ENCODE data around the gene OR8H3. TPM values are rescaled to one million over a fixed set of nuclear protein-coding genes. Genes with fewer than 3 reads are reported as not detected.

The OR8H3 gene
- total RNA-seq, 4 donors from 2014 or later: not detected

Small RNA genes within 50 kb of the gene (small RNA-seq; reads per million reads assigned to genes)
- gene OR8I4P: 0 reads per million in 4 donors

Other genes starting within 250 kb of the OR8H3 start
- not detected for gene TRIM51, start 239.1 kb upstream of the OR8H3 start, total RNA-seq
- not detected for gene OR5W2, start 207.8 kb upstream of the OR8H3 start, total RNA-seq
- not detected for gene OR5I1, start 186.0 kb upstream of the OR8H3 start, total RNA-seq
- not detected for gene OR10AG1, start 152.4 kb upstream of the OR8H3 start, total RNA-seq
- not detected for gene OR5F1, start 127.7 kb upstream of the OR8H3 start, total RNA-seq
- gene OR5AS1, start 94.7 kb upstream of the OR8H3 start, total RNA-seq: under 1 TPM in 1 of 4 donors, not detected in 3; 0.04 TPM
- not detected for gene OR8I2, start 29.1 kb upstream of the OR8H3 start, total RNA-seq
- not detected for gene OR8H2, start 18.7 kb upstream of the OR8H3 start, total RNA-seq
- under 1 TPM in 1 of 4 donors, not detected in 3; 0.12 TPM for gene OR8J3, start 17.8 kb downstream of the OR8H3 start, total RNA-seq
- gene OR8K5, start 37.9 kb downstream of the OR8H3 start, total RNA-seq: not detected
- gene OR5J2, start 54.2 kb downstream of the OR8H3 start, total RNA-seq: not detected
- under 1 TPM in 1 of 4 donors, not detected in 3; 0.35 TPM for gene OR5T2, start 111.9 kb downstream of the OR8H3 start, total RNA-seq
- gene OR5T3, start 129.9 kb downstream of the OR8H3 start, total RNA-seq: not detected
- not detected for gene OR5T1, start 151.8 kb downstream of the OR8H3 start, total RNA-seq
- not detected for gene OR8H1, start 169.9 kb downstream of the OR8H3 start, total RNA-seq
- gene OR8K3, start 192.8 kb downstream of the OR8H3 start, total RNA-seq: not detected
- not detected for gene OR8K1, start 223.7 kb downstream of the OR8H3 start, total RNA-seq
- not detected for gene OR8J1, start 231.9 kb downstream of the OR8H3 start, total RNA-seq

Measured in gastroesophageal sphincter (tissue), 4 donors.